Measurements from ENCODE around the gene OR14K1.
"Not testable (repeated sequence)": the region's sequence is repeated elsewhere in the genome, so short reads cannot be mapped to it uniquely, and the experiment has no call there.

The OR14K1 gene, protein sequence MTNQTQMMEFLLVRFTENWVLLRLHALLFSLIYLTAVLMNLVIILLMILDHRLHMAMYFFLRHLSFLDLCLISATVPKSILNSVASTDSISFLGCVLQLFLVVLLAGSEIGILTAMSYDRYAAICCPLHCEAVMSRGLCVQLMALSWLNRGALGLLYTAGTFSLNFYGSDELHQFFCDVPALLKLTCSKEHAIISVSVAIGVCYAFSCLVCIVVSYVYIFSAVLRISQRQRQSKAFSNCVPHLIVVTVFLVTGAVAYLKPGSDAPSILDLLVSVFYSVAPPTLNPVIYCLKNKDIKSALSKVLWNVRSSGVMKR

GRCh38 chr1:247738315-247738714 lies at the start of gene OR14K1:
TSS of gene OR14K1 (plus strand) at chr1:247738615. CDS start at chr1:247738615, 0 bp downstream.
- DNase-seq: no peak

GRCh38 chr1:247701338-247701737 lies 37.1 kb upstream of the OR14K1 start:
- DNase-seq: no peak

- not testable (repeated sequence) for DNase-seq
Measured at GRCh38 chr1:247710681-247711080, 27.7 kb upstream of the OR14K1 start.

DNA sequence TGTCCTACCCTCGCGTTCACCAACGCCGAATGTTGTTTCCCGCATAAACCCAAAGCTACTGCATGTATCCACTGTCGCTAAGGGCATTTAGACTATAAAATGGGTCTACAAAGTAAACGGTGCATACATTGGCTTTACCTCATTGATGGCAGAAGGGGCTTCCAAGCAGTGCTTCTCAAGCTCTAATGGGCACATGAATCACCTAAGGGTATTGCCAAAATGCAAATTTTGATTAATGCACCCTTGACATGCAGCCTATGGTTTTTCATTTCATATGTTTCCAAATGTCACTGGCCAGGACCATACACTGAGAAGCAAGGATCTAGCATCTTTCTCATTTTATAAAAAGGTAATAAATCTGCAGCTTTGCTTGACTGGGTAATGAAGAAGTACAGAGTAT lies 24.7 kb upstream of the OR14K1 start:
- DNase-seq: no peak

GRCh38 chr1:247716546-247716945 lies 21.9 kb upstream of the OR14K1 start, which contains the start of gene OR6F1:
TSS of gene OR6F1 (minus strand) at chr1:247716646. CDS start at chr1:247712755, 3,891 bp downstream.
- no peak for DNase-seq

DNA sequence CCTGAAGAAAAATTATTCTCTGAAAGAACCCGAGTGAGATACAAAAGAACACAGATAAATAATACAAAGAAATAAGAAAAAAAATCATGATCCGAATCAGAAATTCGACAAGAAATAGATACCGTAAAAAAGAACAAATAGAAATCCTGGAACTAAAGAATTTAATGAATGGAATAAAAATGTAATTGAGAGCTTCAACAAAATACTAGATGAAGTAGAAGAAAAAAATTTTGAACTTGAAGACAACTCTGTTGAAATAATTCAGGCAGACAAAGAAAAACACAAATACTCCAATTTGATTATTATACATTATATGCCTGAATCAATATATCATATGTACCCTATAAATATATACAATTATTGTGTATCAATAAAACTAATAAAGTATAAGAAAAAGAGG lies 17.2 kb upstream of the OR14K1 start:
- DNase-seq: no peak

DNA sequence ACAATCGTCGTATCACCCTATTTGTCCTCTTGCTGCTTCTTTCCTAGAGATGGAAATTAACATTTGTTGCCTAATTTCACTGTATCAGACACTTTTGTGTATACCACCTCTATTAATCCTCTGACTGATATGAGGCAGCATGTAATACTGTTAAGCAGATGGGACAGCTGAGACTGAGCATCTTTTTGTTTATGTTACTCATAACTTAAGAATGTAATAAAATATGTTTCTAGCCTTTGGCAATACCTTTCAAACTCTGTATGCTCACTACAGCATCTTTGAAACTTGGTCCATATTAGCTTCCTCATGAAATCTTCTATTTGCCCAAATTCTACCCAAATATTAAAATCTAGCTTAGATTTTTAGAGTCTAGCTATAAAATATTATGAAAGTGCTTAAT lies 2.3 kb downstream of the OR14K1 start:
- DNase-seq: no peak

DNA sequence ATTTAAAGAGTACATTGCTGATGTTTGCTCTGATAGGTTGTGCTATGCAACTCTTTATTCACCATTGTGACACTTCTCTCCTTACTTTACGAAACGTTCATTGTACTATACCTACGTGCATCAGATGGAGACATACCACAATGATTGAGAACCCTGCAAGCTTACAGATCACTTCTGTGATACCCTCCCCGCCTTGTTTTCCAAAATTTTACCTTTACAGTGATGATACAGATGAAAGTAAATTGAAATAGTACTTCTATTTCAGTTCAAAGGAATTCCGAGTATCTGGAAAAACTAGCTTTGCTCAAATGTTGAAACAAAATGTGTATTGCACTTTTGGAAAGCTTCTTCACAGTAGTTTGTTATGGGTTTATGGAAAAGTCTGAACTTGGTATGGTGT lies 3.3 kb downstream of the OR14K1 start:
- no peak for DNase-seq

DNA sequence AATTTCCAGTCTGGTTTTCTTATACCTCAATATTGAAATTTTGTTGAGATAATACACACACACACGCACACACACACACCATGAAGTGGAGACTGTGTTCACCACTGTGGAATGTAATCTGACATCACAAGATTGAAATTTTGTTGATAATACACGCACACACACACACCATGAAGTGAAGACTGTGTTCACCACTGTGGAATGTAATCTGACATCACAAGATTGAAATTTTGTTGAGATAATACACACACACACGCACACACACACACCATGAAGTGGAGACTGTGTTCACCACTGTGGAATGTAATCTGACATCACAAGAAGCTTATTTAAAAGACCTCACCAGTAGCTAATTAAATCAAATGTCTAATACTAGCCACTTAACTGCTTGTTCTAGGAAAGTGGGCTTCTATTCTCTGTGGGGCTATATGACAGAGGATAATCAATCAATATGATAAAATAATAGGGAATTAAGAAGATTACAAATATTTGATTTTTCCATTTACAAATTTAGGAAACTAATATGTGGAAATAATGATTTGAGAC lies 3.9 kb downstream of the OR14K1 start:
- DNase-seq: not testable (repeated sequence)

DNA sequence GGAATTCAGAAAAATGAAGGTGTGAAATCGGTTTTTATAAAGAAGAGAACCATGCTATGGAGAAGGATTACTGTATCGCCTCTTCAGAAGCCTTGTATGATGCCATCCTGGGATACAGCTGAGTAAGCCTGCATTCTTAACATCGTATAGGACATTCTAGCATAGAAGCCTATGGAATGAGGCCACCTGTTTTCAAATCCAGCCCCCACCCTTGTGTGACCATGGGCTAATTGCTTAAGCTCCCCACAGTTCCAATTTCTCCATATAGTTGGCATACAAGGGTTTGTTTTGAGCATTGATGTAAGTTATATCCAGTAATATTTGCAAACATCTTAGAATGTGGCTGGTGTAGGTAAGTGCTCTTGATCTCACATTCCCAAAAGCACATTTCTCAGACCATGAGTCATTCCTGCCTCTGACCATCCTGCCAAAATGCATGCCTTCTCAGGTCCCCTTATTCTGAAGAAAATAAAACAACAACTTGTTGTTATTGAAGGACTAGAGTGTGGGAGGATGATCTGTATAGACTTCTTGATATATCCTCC lies 8.0 kb downstream of the OR14K1 start:
- no peak for DNase-seq

DNA sequence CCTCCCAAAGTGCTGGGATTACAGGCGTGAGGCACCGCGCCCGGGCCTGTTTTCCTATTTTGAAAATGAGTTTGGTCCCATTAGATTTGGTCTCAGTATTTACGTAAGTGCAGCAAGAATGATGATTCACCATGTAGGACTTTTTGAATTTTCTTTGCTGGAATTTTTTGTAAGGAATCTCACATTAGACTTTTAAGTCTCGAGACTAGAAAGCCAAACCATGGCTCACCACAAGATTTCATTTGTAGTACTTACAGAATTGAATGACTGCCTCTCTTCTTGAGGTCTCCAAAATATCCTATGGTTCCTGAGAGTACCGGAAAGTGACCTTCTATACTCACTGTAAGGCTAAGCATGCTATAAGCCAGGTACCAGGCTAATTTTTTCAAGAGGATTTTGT lies 9.2 kb downstream of the OR14K1 start:
- no peak for DNase-seq

DNA sequence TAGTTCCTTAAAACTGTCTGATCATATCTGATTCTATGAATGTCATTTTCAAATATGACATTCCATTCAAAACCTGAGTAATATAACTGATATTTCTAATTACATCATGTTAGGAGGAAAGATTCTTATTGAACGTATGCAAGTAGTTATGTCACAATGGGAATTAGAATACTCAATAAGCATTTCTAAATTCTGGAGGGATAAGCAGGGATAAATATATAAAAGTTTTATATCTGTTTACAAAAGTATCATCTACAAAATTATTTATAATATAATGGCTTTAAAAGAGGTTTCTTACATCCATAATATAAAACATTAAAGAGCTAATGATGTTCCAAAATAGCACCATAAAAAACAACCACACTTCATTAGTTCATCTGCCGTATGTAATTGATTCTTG lies 9.6 kb downstream of the OR14K1 start, which contains the start of gene OR14A2:
Gene OR14A2, minus strand, starts transcription at position 101 of the 400 bp plus-strand sequence.
- no peak for DNase-seq

DNA sequence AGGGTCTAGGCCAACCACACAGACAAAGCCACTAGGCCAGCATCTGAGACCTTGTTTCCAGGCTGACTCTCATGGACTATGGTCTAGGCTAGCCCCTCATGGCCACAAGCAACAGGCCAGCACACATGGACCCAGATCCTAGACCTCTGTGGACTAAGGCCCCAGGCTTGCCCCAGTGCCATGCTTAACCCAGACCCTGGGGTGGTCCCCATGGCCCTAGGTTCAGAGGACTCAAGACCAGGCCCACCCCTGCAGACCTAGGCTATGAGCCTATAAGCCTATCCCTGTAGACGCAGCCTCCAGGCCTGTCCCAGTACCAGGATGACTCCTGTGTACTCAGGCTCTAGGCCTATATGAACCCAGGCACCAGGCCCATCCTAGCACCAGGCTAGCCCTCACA lies 11.5 kb downstream of the OR14K1 start:
- no peak for DNase-seq

DNA sequence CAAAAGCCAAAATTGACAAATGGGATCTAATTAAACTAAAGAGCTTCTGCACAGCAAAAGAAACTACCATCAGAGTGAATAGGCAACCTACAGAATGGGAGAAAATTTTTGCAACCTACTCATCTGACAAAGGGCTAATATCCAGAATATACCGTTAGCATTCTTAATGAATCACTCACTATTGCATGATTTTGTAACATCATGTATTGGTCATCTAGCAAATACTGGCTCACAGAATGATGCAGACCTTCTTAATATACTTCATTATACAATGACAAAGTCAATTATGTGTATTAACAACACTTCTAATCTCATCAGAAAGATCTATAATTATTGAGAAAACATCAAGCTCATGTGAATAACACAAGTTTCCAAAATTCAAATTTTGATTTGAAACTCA lies 15.9 kb downstream of the OR14K1 start:
- DNase-seq: not testable (repeated sequence)

DNA sequence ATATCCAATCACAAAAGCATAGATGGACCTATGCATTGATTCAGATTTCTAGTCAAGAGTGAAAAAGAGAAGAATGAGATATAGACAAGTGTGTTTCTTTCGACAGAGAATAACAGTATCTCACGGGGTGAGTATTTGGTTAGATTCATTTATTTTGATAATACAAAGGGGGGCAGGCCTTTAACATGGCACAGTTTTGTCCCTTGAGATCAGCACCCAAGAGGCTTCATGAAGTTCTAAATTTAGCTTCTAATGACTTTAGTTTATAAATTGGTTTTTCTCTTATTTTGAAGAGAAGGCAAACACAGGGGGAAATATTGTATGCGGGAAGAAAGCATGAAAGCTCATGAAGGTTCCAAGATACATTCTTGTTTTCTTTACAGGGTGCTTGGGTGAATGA lies 22.0 kb downstream of the OR14K1 start, which contains the start of gene OR1C1:
Gene OR1C1, minus strand, starts transcription at position 101 of the 400 bp plus-strand sequence. CDS start 2,150 bp downstream, outside the sequence.
- DNase-seq: no peak

DNA sequence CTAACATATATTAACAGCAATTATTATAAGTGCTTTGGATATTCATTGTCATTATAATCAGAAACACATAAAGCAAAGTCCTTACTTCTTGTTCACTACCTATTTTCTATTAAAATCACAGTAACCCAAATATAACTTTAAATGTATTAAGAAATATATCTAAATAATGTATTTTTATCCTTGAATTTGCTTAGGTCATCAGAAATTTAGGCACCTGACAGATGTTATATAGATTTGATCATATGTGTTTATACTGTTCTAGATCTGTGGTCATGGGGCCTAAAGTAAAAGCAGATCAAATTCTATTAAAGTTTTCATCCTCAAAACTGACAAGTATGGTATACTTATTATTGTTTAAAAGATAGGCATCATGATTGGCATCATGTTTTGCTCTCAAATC lies 31.2 kb downstream of the OR14K1 start:
- DNase-seq: no peak
